DND-41 (cell line): ENCODE data around the gene GOLGA6L26.
"Not testable (repeated sequence)": the region's sequence is repeated elsewhere in the genome, so short reads cannot be mapped to it uniquely, and the experiment has no call there.

Source experiments
- CTCF ChIP-seq: IDR thresholded peaks from 2 replicates; pipeline ENCODE4 v1.5.1; 2012; ENCODE audit warnings: borderline replicate concordance, low read length, moderate library complexity, mild to moderate bottlenecking; ENCODE audit not compliant: poor library complexity, severe bottlenecking; ENCODE audit errors: extremely low read depth
- EZH2 ChIP-seq: IDR thresholded peaks from 3 replicates; pipeline ENCODE4 v1.6.1; 2012; ENCODE audit warnings: borderline replicate concordance, low read depth, mild to moderate bottlenecking, moderate library complexity, low read length, inconsistent platforms; ENCODE audit not compliant: severe bottlenecking

- not testable (repeated sequence) for TF ChIP-seq CTCF, EZH2
Measured at GRCh38 chr15:23380700-23381099, 46.7 kb upstream of the GOLGA6L26 start.
